GM10266 (cell line): ENCODE measurements around the gene TENM4.
A peak's percentile ranks its signal among the peaks of the same experiment; 100 is the strongest.

Source experiments
- DNase-seq: peaks from one replicate; pipeline ENCODE4 v3.0.0; 2012; ENCODE audit errors: extremely low spot score
- CTCF ChIP-seq: IDR thresholded peaks from 2 replicates; pipeline ENCODE4 v1.5.1; 2012; ENCODE audit warnings: mild to moderate bottlenecking, low read depth; ENCODE audit not compliant: control insufficient read depth, insufficient read depth; ENCODE audit errors: missing control alignments

TENM4 gene

GRCh38 chr11:79437981-79438630 lies 2.7 kb downstream of the TENM4 start:
- DNase-seq = peak; percentile 31

GRCh38 chr11:79437278-79437980 lies 3.4 kb downstream of the TENM4 start:
- DNase-seq = peak; percentile 30
- TF ChIP-seq CTCF = no peak

More at GRCh38 chr11:79437981-79438630, 2.7 kb downstream of the TENM4 start:
- no peak for TF ChIP-seq CTCF

GRCh38 chr11:79436919-79437277 lies 3.9 kb downstream of the TENM4 start:
- no peak for DNase-seq
- no peak for TF ChIP-seq CTCF

- TF ChIP-seq CTCF = no peak
- no peak for DNase-seq
Measured at GRCh38 chr11:79434283-79434682, 6.5 kb downstream of the TENM4 start.

- no peak for DNase-seq
- no peak for TF ChIP-seq CTCF
Measured at GRCh38 chr11:79432138-79432537, 8.7 kb downstream of the TENM4 start.

- DNase-seq = no peak
- TF ChIP-seq CTCF = no peak
Measured at GRCh38 chr11:79431535-79431934, 9.3 kb downstream of the TENM4 start.

GRCh38 chr11:79430280-79430679 lies 10.6 kb downstream of the TENM4 start:
- DNase-seq = no peak
- TF ChIP-seq CTCF = no peak
